COR-L47 (cell line): Measurements from ENCODE around the gene CRX.
"Not testable (repeated sequence)": the region's sequence is repeated elsewhere in the genome, so short reads cannot be mapped to it uniquely, and the experiment has no call there.

ENCODE experiments used
- DNase-seq: peaks from one replicate; lab custom pipeline; 2025; lab: John Stamatoyannopoulos, UW

The CRX gene

DNA sequence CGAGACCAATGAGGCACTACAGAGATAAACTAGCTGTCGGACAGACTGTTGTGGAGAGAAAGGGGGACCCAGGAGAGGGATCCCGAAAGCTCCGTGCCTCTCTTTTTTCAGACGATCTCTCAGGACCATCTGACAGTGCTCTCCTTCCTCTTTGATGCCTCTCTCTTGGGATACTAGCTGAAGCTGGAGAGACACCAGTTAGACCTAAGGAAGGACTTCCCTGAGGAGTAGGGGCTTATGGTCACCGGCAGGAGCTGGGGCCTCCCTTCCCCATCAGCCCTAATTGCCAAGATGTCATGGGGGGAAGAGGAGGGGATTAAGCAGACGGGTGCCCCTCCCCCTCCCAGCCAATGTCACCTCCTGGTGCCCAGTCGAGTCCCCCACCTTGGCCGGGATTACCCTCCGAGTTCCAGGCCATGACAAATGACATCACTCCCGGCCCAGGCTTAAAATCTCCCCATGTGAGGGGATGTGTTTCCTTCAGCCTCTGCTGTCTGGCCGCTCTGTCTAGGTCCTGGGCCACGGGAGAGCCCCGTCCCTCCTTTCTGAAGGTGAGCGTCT lies at the start of gene CRX:
Gene CRX (plus strand): TSS at position 478 of the 561 bp plus-strand sequence. CDS start 12,507 bp downstream, outside the sequence.
- DNase-seq, result no peak

DNA sequence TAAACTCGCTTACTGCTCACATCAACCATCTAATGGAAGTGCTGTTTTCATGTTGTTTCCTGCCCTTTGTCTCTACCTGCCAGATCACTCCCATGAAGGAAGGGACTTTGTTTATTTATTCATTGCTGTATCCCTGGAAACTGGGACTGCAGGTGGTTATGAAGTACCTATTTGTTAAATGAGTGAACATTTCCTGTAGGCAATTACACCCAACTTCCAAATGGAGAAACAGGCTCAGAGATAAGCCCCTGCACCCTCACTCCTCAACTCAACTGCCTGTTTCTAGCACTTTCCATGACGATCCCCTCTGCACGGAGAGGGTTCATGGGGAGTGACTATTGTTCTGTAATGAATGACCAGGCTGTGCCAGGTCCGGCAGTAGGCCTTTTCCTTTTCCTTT lies 45.2 kb upstream of the CRX start:
- peak; percentile 88 for DNase-seq

DNA sequence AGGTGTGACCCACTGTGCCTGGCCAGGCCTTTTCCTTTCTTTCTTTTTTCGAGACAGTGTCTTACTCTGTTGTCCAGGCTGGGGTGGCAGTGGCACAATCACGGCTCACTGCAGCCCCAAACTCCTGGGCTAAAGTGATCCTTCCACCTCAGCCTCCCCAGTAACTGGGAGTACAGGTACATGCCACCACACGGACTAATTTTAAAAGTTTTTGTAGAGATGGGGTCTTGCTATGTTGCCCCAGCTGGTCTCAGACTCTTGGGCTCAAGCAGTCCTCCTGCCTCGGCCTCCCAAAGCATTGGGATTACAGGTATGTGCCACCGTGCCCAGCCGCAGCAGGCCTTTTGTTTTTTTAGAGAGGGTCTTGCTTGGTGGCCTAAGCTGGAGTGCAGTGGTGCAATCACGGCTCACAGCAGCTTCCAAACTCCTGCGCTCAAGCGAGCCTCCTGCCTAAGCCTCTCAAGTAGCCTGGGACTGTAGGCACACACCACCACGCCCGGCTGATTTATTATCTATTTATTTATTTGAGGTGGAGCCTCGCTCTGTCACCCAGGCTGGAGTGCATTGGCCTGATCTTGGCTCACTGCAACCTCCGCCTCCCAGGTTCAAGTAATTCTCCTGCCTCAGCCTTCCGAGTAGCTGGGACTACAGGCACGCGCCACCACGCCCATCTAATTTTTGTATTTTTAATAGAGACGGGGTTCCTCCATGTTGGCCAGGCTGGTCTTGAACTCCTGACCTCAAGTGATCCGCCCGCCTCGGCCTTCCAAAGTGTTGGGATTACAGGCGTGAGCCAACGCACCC lies 44.3 kb upstream of the CRX start:
- DNase-seq, result not testable (repeated sequence)

DNA sequence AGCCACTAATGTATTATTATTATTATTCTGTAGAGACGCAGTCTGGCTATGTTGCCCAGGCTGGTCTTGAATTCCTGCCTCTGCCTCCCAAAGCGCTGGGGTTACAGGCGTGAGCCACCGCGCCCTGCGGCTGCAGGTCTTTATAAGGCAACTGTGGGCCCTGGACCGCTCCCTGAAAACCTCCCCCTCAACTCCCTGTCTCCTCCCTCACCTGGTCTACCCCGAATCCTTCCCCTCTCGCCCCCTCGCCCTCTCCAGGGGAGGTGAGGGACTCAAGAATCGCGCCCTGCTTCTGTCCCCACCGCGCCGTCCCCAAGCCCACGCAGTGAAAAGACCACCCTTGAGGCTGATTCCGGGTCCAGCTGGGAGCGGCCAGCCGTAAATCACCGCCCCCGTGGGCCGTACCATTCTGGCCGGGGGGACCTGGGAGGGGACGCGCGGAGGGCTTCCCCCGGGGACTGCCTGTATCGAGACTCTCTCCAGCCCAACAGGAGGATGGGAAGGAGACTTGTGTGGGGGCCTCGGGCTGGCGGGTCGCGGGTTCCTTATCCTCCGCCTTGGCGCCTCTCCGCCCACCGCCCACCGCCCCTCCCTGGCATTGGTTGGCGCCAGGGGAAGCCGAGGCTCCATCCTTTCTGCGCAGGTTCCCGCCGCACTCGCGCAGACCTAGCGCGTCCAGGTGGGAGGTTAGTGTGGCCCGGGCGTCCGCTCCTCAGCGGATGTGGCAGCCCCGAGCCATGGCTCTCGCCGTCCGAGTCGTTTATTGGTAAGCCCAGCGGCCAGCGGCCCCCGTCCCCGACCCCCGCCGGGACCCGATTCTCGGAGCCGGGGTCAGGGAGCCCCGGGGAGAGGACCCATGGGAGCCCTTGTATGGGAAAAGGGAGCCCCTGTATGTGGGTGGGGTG lies 43.4 kb upstream of the CRX start, which contains the start of gene SELENOW:
Gene SELENOW (plus strand): TSS at position 655 of the 905 bp plus-strand sequence. CDS start 83 bp downstream, at position 738.
- DNase-seq, result peak; percentile 91

- no peak for DNase-seq
Measured at GRCh38 chr19:47778954-47779351, 42.8 kb upstream of the CRX start.

GRCh38 chr19:47779524-47780214 lies 42.1 kb upstream of the CRX start:
- DNase-seq, result no peak

GRCh38 chr19:47780215-47780551 lies 41.6 kb upstream of the CRX start:
- DNase-seq, result no peak

GRCh38 chr19:47781590-47782262 lies 40.0 kb upstream of the CRX start:
- DNase-seq, result no peak

DNA sequence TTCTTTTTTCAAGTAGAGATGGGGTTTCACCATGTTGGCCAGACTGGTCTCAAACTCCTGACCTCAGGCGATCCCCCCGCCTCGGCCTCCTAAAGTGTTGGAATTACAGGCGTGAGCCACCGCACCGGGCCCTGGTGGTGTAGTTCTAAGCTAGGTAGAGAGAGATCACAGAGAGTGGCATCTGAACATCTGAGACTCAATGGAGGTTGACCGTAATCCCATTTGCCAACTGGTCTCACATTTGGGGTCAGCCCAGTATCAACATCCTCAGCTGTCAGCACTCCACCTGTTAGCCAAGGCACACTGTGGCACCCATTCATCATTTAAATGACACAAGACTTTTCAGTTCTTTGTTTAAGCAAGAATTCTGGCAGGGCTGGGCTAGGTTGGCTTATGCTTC lies 35.2 kb upstream of the CRX start:
- DNase-seq, result no peak

DNA sequence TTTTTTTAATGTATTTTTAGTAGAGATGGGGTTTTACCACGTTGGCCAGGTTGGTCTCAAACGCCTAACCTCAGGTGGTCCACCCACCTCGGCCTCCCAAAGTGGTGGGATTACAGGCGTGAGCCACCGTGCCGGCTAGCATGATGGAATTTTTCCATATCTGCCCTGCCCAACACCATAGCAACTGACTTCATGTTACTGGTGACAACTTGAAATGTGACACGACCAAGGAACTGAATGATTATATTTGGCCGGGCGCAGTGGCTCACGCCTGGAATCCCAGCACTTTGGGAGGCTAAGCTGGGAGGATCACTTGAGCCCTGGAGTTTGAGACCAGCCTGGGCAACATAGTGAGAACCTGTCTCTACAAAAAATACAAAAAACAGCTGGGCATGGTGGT lies 34.4 kb upstream of the CRX start:
- DNase-seq, result not testable (repeated sequence)

DNA sequence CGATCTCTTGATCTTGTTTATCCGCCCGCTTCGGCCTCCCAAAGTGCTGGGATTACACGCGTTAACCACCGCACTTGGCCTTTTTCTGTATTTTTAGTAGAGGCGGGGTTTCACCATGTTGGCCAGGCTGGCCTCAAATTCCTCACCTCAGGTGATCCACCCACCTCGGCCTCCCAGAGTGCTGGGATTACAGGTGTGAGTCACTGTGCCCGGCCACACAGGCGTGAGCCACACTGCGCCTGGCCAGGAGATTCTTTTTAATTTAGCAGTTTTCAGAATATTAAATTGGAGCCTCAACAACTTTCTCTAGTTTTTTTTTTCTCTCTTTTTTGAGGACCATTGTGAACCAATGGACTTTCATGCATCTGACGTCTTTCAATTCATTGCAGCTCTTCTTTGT lies 31.9 kb upstream of the CRX start:
- not testable (repeated sequence) for DNase-seq

GRCh38 chr19:47790398-47790814 lies 31.3 kb upstream of the CRX start:
- peak; percentile 51 for DNase-seq

DNA sequence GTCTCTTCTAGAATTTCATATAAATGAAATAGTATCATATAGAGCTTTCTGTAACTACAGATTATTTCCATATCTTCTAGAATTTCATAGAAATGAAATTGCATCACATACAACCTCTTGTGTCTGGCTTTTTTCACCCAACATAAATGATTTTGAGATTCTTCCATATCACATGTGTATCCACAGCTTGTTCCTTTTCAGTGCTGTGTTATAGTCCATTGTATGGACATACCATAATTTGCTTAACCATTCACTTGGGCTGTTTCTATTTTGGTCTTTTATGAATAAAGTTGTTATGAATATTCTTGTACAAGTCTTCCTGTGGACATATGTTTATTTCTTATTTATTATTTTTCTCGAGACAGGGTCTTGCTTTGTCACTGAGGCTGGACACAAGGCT lies 29.1 kb upstream of the CRX start:
- no peak for DNase-seq

GRCh38 chr19:47794526-47794925 lies 27.2 kb upstream of the CRX start:
- no peak for DNase-seq

DNA sequence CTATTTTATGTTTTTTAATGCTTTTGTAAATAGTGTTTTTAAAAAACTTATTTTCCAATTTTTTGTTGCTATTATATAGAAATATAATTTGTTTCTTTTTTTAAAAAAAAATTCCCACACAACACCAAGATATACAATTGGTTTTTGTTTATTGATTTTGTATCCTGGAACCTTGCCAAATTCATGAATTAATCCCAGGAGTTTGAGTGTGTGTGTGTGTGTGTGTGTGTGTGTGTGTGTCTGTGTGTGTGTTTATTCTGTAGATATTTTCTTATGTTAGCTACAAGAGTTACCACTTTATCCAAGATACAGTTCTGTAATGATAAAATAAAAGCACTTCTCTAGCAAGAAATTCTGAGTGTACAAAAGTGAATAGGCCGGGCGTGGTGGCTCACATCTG lies 25.0 kb upstream of the CRX start:
- no peak for DNase-seq

DNA sequence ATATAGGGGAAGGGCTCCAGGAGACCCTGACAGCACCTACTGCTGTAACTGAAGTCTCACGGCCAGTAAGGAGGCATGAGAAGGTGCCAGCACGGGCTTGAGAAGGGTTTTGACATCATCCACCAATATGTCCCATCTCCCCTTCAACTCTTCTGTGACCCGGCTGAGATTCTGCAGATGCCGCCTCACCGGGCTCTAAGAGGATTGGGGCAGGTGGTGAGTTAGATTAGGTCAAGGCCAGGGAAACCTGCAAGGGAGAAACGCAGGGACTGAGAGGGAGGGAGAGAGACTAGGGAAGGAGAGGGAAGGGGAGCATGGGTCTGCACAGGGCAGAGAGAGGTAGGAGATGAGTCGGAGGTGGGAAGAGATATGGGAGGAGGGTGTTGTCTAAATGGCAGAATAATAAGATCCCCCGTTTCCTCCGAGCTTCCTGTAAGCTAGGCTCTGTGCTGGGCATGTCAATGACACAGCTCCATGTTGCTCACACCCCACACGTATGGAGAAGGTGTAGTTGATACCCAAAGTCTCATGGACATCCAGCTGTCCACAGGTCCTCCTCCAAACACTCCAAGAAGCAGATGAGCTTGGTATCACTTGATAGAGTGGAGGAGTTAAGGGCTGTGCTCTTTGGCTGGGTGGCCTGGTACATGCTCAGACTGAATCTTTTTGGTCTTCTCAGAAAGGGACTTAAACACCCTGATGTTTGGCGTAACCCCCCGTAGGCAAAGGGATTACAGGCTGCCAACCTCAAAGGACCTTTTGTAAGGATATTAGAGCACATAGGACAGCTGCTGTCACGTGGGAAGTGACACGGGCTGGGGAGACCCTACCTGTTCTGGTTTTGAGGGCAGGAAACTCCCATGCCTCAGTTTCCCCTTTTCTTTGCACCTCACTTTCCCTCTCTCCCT lies 23.5 kb upstream of the CRX start:
- no peak for DNase-seq

DNA sequence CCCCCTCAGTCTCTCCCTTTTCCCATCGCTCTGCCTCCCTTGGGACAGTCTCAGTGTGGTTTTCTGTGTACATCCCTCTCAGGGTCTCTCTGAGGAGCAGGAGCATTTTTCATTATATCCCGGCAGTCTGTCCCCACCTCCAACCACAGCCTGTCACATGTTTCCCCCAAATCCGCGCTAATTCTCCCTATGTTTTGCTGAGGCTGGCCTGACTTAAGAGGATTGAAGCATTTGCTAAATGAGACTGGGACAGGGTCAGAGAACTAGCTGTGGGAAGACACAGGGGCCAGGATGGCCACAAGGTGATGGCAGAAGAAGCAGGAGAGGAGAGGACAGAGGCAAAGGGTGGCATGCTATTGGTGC lies 22.9 kb upstream of the CRX start:
- no peak for DNase-seq

GRCh38 chr19:47801270-47801669 lies 20.5 kb upstream of the CRX start:
- DNase-seq, result no peak

DNA sequence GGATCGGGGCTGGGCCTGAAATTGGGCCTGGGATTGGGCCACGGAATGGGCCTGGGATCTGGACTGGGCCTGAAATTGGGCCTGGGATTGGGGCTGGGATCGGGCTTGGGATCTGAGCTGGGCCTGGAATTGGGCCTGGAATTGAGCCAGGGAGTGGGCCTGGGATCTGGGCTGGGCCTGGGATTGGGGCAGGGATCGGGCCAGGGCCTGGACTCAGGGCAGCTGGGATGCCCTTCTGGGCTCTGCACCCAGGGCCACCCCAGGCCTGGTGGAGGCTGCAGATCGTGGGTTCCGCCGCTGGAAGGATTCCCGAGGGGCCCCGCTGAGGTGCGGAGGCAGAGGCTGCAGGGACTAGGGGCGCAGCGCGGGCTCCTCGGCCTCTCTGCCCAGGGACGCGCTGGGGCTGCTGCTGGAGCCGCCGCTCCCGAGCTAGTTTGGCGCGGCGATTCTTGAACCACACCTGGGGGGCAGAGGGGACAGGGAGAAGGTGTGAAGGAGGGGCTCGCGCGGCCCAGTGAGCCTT lies 19.2 kb upstream of the CRX start:
- no peak for DNase-seq

DNA sequence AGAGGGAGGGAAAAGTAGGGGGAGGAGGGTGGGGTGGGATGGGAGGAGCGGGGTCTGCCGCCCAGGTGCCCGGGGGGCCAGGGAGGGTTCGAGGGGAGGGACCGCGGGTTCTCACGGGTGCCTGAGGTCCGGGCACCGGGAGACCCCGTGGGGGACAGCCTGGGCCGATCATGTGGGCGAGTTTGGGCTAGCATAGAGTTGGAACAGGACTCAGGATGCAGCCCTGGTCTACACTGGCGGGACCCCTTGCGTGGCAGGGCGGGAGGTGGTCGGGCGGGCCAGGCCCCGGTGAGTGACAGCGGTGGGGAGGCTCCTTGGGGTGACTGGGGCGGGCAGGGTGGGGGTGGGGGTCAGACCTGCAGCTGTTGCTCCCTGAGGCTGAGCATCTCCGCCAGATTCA lies 18.6 kb upstream of the CRX start:
- DNase-seq, result not testable (repeated sequence)
